ENCODE data around the gene FOXO3. TPM values are rescaled to one million over a fixed set of nuclear protein-coding genes. Genes with fewer than 3 reads are reported as not detected.

The FOXO3 gene
- total RNA-seq, 1 experiment from 2014 or later, result 43.8 TPM

- Histone ChIP-seq H3K4me1 (ENCODE audit: control insufficient read depth, insufficient read depth, low read length) (no peaks in the 10 kb centered on the region), H3K27me3 (ENCODE audit: control insufficient read depth, insufficient read depth, low read length) (no peaks in the 10 kb centered on the region), H3K27ac (ENCODE audit: low read length) (no peak overlapping the region), H3K36me3 (ENCODE audit: control insufficient read depth, insufficient read depth, low read length) (no peaks in the 10 kb centered on the region), H3K9me3 (ENCODE audit: control insufficient read depth, insufficient read depth, low read depth, low read length) (peaks cover 28% of the 10 kb centered on the region), H3K4me3 (ENCODE audit: low read depth in 2 of 2, low read length in 2 of 2) (no peak overlapping the region)
- no peak for ATAC-seq
- POLR2A ChIA-PET, result no interaction called here
- in situ Hi-C loops (cut with HindIII; ENCODE audit: low pct_unique_long_range_greater_than_20kb, low sequenced_read_pairs) (no loop called here), intact Hi-C loops (cut with micrococcal nuclease; ENCODE audit: unreplicated experiment) (no loop called here)
- no peak for DNase-seq (ENCODE audit: low read depth, low spot score)
- TF ChIP-seq REST (IDR thresholded peaks at IDR 0.05; ENCODE audit: insufficient read depth in 1 of 2, low read depth in 2 of 2, low read length in 1 of 2) (no peak), POLR2AphosphoS5 (IDR thresholded peaks at IDR 0.05; ENCODE audit: low read depth, low read length) (no peak), SIN3A (IDR thresholded peaks at IDR 0.05; ENCODE audit: borderline replicate concordance, insufficient read depth, low read depth, low read length) (no peak), CTCF (IDR thresholded peaks at IDR 0.05) (no peak), TCF7L2 (IDR thresholded peaks at IDR 0.05; ENCODE audit: low read depth, low read length) (no peak)
- BruUV-seq (replicated peaks), result no TSS peak
- CTCF ChIA-PET, result no interaction called here
Observed at GRCh38 chr6:108699290-108700041, 138.7 kb downstream of the FOXO3 start.

GRCh38 chr6:108702106-108702851 lies 141.6 kb downstream of the FOXO3 start:
- ChIA-PET POLR2A (no interaction called here), CTCF (no interaction called here)
- H3K27me3 ChIP-seq (ENCODE audit: control insufficient read depth, insufficient read depth, low read length), result no peaks in the 10 kb centered on the region
- ATAC-seq (no peak), DNase-seq (ENCODE audit: low read depth, low spot score) (no peak)
- no peak overlapping the region for H3K27ac ChIP-seq (ENCODE audit: low read length)
- intact Hi-C loops (cut with micrococcal nuclease; ENCODE audit: unreplicated experiment) (no loop called here), in situ Hi-C loops (cut with HindIII; ENCODE audit: low pct_unique_long_range_greater_than_20kb, low sequenced_read_pairs) (no loop called here)
- peaks cover 28% of the 10 kb centered on the region for H3K9me3 ChIP-seq (ENCODE audit: control insufficient read depth, insufficient read depth, low read depth, low read length)
- H3K4me3 ChIP-seq (ENCODE audit: low read depth in 2 of 2, low read length in 2 of 2), result no peak overlapping the region
- BruUV-seq (replicated peaks), result no TSS peak
- no peak for TF ChIP-seq TCF7L2 (IDR thresholded peaks at IDR 0.05; ENCODE audit: low read depth, low read length)
- no peak for TF ChIP-seq CTCF (IDR thresholded peaks at IDR 0.05)
- no peak for TF ChIP-seq REST (IDR thresholded peaks at IDR 0.05; ENCODE audit: insufficient read depth in 1 of 2, low read depth in 2 of 2, low read length in 1 of 2)
- TF ChIP-seq SIN3A (IDR thresholded peaks at IDR 0.05; ENCODE audit: borderline replicate concordance, insufficient read depth, low read depth, low read length), result no peak
- TF ChIP-seq POLR2AphosphoS5 (IDR thresholded peaks at IDR 0.05; ENCODE audit: low read depth, low read length), result no peak
- no peaks in the 10 kb centered on the region for H3K4me1 ChIP-seq (ENCODE audit: control insufficient read depth, insufficient read depth, low read length)
- no peaks in the 10 kb centered on the region for H3K36me3 ChIP-seq (ENCODE audit: control insufficient read depth, insufficient read depth, low read length)
